ENCODE data around the gene FMNL2. TPM values are rescaled to one million over a fixed set of nuclear protein-coding genes. Genes with fewer than 3 reads are reported as not detected.

FMNL2 gene
- total RNA-seq, 4 donors from 2014 or later = 50.5 to 96.7 (median 79.6) TPM

- TF ChIP-seq, protein P1, sequence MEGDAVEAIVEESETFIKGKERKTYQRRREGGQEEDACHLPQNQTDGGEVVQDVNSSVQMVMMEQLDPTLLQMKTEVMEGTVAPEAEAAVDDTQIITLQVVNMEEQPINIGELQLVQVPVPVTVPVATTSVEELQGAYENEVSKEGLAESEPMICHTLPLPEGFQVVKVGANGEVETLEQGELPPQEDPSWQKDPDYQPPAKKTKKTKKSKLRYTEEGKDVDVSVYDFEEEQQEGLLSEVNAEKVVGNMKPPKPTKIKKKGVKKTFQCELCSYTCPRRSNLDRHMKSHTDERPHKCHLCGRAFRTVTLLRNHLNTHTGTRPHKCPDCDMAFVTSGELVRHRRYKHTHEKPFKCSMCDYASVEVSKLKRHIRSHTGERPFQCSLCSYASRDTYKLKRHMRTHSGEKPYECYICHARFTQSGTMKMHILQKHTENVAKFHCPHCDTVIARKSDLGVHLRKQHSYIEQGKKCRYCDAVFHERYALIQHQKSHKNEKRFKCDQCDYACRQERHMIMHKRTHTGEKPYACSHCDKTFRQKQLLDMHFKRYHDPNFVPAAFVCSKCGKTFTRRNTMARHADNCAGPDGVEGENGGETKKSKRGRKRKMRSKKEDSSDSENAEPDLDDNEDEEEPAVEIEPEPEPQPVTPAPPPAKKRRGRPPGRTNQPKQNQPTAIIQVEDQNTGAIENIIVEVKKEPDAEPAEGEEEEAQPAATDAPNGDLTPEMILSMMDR (IDR thresholded peaks at IDR 0.05; ENCODE audit: low read depth) = no peak
Measured at GRCh38 chr2:152682663-152683062, 347.7 kb downstream of the FMNL2 start.

- TF ChIP-seq, protein P1 (IDR thresholded peaks at IDR 0.05; ENCODE audit: low read depth) = no peak
Measured at GRCh38 chr2:152683400-152683799, 348.4 kb downstream of the FMNL2 start.

- TF ChIP-seq, protein P1 (IDR thresholded peaks at IDR 0.05; ENCODE audit: low read depth) = no peak
Measured at GRCh38 chr2:152686321-152686720, 351.3 kb downstream of the FMNL2 start.

- TF ChIP-seq, protein P1 (IDR thresholded peaks at IDR 0.05; ENCODE audit: low read depth) = no peak
Measured at GRCh38 chr2:152693033-152693432, 358.1 kb downstream of the FMNL2 start.

DNA sequence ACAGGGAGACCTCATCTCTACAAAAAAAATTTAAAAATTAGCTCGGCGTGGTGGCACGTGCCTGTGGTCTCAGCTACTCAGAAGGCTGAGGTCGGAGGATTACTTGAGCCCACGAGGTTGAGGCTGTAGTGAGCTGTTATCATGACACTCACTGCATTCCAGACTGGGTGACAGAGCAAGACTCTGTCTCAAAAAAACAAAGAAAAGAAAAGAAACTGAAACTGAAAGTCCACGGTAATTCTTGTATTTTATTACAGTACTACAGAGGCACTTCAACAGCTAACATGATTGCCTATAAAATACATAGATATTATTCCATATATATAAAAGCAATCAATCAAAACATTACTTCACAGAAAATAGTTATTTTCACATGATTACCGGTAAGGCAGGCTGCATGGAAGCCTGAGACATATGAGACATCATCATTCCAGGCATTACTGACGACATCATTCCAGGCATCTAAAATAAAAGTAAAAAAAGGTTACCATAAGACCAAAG is 359.2 kb downstream of the FMNL2 start:
- TF ChIP-seq, protein P1 (IDR thresholded peaks at IDR 0.05; ENCODE audit: low read depth) = no peak

- TF ChIP-seq, protein P1 (IDR thresholded peaks at IDR 0.05; ENCODE audit: low read depth) = no peak
Measured at GRCh38 chr2:152695763-152696162, 360.8 kb downstream of the FMNL2 start.

GRCh38 chr2:152696476-152696875 is 361.5 kb downstream of the FMNL2 start:
- TF ChIP-seq, protein P1 (IDR thresholded peaks at IDR 0.05; ENCODE audit: low read depth) = no peak

Small RNAs within 50 kb of the gene (small RNA-seq; reads per million reads assigned to genes)
- not detected for gene AC012443.1

Other genes starting within 250 kb of the FMNL2 start
- gene CACNB4, start 236.1 kb upstream of the FMNL2 start, total RNA-seq = 1 to 10 TPM; 2.3 to 5.8 (median 2.8) TPM
- 10 to 100 TPM; 33.5 to 39.4 (median 36.9) TPM for gene STAM2, start 159.4 kb upstream of the FMNL2 start, total RNA-seq